Measurements from ENCODE around the gene ZBTB7B.

Gene ZBTB7B

GRCh38 chr1:155003766-155004351, 1.3 kb downstream of the ZBTB7B start:
- no peak for DNase-seq (ENCODE audit: low spot score)

DNA sequence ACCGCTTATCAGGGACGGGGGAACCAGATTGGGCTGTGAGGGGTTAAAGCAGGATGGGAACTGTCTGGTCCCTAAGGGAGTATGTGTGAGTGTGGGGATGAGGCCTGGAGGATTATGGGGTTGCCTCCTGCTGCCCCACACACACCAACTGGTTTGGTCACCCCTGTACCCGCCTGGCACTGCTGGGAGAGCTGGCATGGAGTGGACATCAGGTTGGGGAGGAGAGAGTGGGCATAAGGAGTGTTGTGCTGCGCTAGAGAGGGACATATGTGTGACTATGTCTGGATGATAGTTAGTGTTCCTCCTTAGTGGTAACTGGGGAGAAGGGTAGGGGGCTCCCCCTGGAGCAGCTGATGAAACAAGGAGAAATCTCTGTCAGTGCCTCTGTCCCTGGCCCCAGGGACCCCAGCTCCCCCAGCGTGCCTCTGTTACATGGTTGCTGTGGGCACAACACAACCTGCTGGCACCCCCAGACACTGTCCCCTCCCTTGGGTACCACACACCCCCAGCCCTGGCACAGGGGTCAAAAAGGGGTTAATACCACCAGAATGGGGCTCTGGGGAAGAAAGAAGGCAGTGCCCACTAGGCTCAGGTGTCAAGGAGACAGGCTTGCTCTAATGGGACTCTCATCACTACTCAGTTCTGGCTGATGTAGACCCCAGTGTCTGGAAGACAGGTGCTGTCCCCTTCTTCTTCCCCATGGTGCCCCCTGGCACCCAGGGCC, 1.9 kb downstream of the ZBTB7B start:
- DNase-seq (ENCODE audit: low spot score) = no peak

- DNase-seq (ENCODE audit: low spot score) = no peak
Measured at GRCh38 chr1:155005076-155006011, 2.7 kb downstream of the ZBTB7B start.

DNA sequence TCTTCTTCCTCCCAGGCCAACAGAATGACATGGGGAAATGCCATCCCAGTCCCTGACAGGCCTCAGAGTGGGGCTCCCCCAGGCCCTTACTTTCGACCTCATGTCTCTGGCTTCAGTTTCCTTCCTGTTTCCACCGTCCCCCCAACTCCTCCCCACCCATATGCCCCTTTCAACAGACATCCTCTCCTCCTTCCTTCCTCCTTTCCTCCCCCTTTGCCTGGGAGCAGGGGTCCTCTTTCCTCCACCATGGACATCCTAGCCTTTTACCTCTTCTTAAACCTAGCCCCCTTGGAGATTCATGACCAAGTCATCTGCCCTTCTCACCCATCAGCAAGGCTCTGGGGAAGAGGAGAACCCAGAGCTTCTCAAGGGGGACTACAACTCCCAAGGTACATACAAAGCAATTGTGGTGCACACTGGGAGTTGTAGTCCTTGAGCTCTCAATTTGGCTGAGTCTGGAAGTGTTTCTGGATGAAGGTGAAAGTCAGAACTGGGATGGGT, 4.0 kb downstream of the ZBTB7B start:
- DNase-seq (ENCODE audit: low spot score) = peak; percentile 47

DNA sequence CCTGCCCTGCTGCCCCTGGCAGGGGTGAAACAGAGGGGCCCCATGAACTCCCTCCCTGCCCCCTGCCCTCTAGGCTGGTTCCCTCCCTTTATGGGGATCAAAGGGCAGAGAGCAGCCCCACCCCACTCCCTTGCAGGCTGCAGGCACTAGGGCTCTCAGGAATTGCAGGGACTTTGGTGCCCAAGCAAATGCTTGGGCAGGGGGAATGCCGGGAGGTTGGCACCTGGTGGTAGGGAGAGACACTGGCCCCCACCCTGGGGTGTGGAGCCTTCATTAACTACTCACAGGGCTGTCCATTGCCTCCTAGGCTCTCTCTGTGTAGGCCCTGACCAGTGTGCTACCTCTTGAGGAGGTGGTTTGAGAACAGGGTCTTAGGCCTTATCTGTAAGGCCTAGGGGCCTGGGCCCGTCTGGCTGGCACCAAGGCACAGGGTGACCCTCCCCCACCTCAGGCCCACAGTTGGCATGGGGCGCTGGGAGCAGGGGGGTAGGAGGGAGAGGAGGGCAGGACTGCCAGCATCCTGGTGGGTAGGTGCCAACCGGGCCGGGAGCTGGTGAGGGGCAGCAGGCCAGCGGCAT, 4.7 kb downstream of the ZBTB7B start:
- no peak for DNase-seq (ENCODE audit: low spot score)

- no peak for DNase-seq (ENCODE audit: low spot score)
Measured at GRCh38 chr1:155008015-155008941, 5.7 kb downstream of the ZBTB7B start.

DNA sequence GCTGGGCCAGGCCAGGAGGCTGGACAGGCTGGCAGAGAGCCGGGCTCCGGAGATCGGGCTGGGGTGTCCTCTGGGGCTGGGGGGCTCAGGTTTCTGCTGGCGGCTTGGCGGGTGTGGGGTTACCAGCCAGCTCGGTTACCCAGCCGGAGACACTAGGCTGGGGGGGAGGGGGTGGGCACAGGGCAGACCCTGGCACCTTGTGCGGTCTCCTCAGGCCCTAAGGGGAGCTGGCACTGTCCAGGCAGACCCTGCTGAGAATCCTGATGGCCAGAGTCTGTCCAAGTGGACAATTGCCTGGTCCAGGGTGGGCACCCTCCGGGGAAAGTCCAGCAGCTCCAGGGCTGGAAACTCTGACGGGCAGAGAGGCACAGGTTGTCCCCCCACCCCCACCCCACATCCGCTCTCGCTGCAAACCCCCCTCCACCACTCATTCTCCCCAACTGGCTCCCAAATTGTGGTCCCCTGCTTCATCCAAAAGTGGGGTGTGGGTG, 6.7 kb downstream of the ZBTB7B start:
- no peak for DNase-seq (ENCODE audit: low spot score)

DNA sequence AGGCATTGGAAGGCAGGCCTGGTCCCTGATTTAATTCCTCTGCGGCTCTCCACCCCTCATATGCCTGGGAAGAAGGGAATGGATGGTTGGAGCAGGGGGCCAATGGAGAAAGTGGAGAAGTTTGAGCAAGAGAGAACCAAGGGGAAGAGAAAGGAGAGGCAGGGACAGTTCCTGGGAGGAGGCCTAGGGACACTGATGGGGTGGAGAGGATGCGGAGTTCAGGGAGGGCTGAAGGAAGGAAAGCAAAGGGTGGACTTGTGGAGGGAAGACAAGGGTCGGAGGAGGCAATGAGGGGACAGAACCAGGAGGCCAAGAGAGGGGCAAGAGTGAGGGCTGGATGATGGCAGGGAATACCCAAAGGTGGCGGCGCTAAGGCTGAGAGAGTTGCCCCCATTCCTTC, 7.1 kb downstream of the ZBTB7B start:
- DNase-seq (ENCODE audit: low spot score) = no peak

- no peak for DNase-seq (ENCODE audit: low spot score)
Measured at GRCh38 chr1:155010211-155010918, 7.8 kb downstream of the ZBTB7B start.

GRCh38 chr1:155011004-155011416, 8.4 kb downstream of the ZBTB7B start:
- no peak for DNase-seq (ENCODE audit: low spot score)

DNA sequence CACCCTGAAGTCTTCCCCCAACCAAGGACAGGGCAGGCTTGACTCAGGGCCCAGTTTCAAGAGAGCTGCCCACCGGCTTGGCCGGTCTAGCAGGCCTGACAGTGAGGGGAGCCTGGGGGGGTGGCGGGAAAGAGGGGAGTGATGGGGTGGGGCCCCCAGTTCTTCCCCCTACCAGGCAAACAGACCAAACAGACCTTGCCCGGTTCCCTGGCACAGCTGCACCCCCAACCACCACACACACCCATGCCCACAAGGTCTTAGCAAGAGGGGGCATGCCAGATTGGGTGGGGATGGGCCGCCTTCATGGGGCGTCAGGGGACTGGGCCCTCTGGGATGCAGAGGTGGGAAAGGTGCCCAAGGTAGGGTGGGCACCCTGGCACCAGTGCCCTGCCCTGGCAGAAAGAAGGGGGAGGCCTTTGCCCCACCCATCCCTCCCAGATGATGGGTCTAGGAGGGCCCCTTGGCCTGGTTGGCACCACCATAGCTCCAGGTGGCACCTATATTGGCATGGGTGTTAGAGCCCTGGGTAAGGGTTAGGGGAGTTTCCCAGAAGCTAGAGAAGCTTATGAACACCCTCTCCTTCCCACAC, 8.9 kb downstream of the ZBTB7B start:
- DNase-seq (ENCODE audit: low spot score) = no peak

GRCh38 chr1:155012026-155012546, 9.5 kb downstream of the ZBTB7B start:
- DNase-seq (ENCODE audit: low spot score) = peak; percentile 87

DNA sequence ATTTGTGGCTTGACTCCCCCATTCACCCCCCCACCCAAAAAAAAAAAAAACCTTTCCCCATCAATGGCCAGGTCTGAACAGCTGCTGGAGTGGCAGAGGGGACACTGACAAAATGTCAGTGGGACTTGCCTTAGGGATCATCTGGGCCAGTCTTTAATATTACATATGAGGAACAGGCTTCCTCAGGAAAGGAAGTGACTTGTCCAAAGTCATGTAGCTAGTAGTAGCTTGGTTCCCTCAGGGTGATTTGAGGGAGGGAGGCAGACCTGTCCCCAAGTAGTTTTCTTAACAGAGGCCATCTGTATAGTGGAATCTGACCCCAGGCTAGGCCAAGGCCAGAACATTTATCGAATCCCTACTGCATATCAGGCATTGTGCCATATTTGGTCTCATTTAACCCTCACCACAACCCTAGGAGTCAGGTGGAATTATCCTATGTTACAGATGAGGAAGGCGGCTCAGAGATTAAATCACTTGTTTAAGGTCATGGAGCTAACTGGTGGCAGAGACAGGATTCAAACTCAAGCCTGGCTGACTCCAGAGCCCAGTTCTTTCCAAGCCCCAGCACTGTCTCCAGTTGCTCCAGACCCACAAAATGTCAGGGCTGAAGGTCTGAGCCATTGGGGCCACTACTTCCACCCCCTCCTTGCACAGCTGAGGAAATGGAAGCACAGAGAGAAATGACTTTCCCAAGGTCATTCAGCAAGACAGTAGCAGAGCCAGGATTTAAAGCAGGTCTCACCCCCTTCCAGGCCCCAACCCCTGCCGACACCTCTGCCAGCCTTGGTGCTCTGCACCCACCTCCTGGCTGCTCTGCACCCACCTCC, 10.4 kb downstream of the ZBTB7B start:
- DNase-seq (ENCODE audit: low spot score) = no peak

DNA sequence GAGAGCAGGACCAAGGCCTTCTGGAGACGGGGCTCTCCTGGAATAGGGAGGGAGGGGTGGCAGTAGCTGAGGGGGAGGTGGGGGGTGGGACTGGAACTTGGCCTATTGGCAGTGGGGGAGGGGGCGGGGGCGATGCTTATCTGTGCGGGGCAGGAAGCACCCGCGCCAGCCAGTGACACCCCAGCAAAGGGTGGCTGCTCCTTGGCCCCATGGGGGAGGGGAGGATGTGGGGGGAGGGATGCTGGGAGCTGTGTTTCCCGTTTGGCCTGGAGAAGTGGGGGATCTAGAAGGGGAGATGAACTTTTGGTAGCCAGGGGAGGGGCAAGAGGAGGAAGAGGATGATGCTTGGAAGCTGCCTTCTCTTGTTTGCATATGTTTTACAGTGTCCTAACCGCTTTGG, 11.0 kb downstream of the ZBTB7B start:
- no peak for DNase-seq (ENCODE audit: low spot score)

GRCh38 chr1:155014709-155015508, 12.3 kb downstream of the ZBTB7B start:
- DNase-seq (ENCODE audit: low spot score) = no peak

DNA sequence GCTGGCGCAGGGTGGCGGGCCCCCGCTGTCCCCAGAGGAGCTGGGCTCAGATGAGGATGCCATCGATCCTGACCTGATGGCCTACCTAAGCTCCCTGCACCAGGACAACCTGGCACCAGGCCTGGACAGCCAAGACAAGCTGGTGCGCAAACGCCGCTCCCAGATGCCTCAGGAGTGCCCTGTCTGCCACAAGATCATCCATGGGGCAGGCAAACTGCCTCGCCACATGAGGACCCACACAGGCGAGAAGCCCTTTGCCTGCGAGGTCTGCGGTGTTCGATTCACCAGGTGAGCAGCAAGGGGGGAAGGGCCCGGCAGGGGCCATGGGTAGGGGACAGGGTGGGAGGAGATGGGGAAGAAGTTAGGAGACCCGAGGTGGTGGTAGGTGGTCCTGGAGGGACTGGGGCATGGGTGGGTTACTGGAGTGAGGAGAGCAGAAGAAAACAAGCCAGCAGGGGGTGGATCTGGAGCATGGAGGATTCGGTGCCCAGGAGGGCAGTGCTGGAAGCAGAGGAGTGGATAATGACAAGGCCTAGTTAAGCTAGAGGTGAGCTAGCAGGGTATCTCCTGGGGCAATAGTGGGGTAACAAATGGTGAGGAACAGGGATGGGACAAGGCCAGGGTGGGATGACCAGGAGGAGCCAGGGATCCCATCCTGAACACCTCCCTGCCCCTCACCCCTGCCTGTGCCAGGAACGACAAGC, 13.1 kb downstream of the ZBTB7B start:
- no peak for DNase-seq (ENCODE audit: low spot score)

- DNase-seq (ENCODE audit: low spot score) = no peak
Measured at GRCh38 chr1:155016231-155016831, 13.7 kb downstream of the ZBTB7B start.

Measured in hematopoietic multipotent progenitor cell treated with erythropoietin and hydrocortisone succinate and interleukin-3 and kit ligand, for 17 days (in vitro differentiated cells).